Endothelial cell of umbilical vein (primary cell): Measurements from ENCODE around the gene TRPM1. TPM values are rescaled to one million over a fixed set of nuclear protein-coding genes. Genes with fewer than 3 reads are reported as not detected.

Experiments used
- BruUV-seq: library from RNA; stranded (reverse); fragments of 400-500 nt; replicated peaks from 2 replicates; lab custom pipeline; 2021; lab: Mats Ljungman, UMichigan
- CTCF ChIA-PET: fragments of 300-600, 350-600 bp; sonication (Branson Sonifier 250); formaldehyde crosslinking; loops from one replicate; lab custom pipeline; 2021; ENCODE audit warnings: antibody characterized with exemption, inconsistent platforms; lab: Charles Lee
- POLR2A ChIA-PET: fragments of 300-600, 350-600 bp; sonication (Branson Sonifier 250); formaldehyde crosslinking; loops from one replicate; lab custom pipeline; 2021; ENCODE audit warnings: antibody characterized with exemption, inconsistent platforms; lab: Charles Lee
- DNase-seq: peaks from one replicate; pipeline ENCODE4 v3.0.0-alpha.2; 2011; ENCODE audit warnings: low read depth, low spot score
- FAIRE-seq: peaks from 2 replicates; lab custom pipeline; 2011; peaks lifted over from hg19 to GRCh38; lab: Jason Lieb, UNC
- H2AFZ ChIP-seq: 2 replicates; pipeline ENCODE4 v1.6.0; 2012; ENCODE audit warnings: low read depth, low read length, control low read depth, inconsistent platforms
- H3K27ac ChIP-seq: 2 replicates; pipeline ENCODE4 v1.5.1; 2011; ENCODE audit warnings: low read depth, mild to moderate bottlenecking, control low read depth, low read length, moderate library complexity; ENCODE audit not compliant: insufficient read depth
- H3K27me3 ChIP-seq, 2 experiments: 2 replicates each; pipeline versions ENCODE4 v1.6.0 to v1.6.1; 2011; ENCODE audit warnings: low read length in 2 of 2, mixed read lengths in 1 of 2; ENCODE audit not compliant: control insufficient read depth in 2 of 2, insufficient read depth in 2 of 2
- H3K36me3 ChIP-seq, 2 experiments: 2 replicates in 1 of 2; 3 replicates in 1 of 2; pipeline ENCODE4 v1.5.1; 2011; ENCODE audit warnings: low read length in 2 of 2, mild to moderate bottlenecking in 1 of 2, moderate library complexity in 1 of 2; ENCODE audit not compliant: control insufficient read depth in 2 of 2, insufficient read depth in 2 of 2; ENCODE audit errors: extremely low read depth in 1 of 2
- H3K4me1 ChIP-seq: 3 replicates; pipeline ENCODE4 v1.5.1; 2011; ENCODE audit warnings: mild to moderate bottlenecking, low read length; ENCODE audit not compliant: control insufficient read depth, insufficient read depth; ENCODE audit errors: extremely low read depth
- H3K4me2 ChIP-seq: 2 replicates; pipeline ENCODE4 v1.6.1; 2011; ENCODE audit warnings: low read length, control low read depth, mixed read lengths; ENCODE audit not compliant: insufficient read depth
- H3K4me3 ChIP-seq, 3 experiments: fragments of 200-600 bp in 1 of 3; sonication (generic), shearing (Covaris generic) in 1 of 3; replicated peaks in 1 of 3; 2 replicates each; pipeline ENCODE4 v1.5.1; 2011 to 2016; ENCODE audit warnings: control low read depth in 3 of 3, low read length in 3 of 3, mild to moderate bottlenecking in 2 of 3, inconsistent platforms in 1 of 3, low read depth in 1 of 3, moderate library complexity in 1 of 3; ENCODE audit not compliant: insufficient read depth in 1 of 3
- H3K79me2 ChIP-seq: 2 replicates; pipeline ENCODE4 v1.6.0; 2012; ENCODE audit warnings: low read length, inconsistent platforms; ENCODE audit not compliant: control insufficient read depth, insufficient read depth
- H3K9ac ChIP-seq: replicated peaks from 2 replicates; pipeline ENCODE3; 2011; ENCODE audit warnings: low read length, control low read depth; ENCODE audit not compliant: insufficient read depth; ENCODE audit errors: extremely low read depth
- H3K9me1 ChIP-seq: replicated peaks from 3 replicates; pipeline ENCODE4 v1.6.0; 2011; ENCODE audit warnings: mild to moderate bottlenecking, low read length; ENCODE audit not compliant: control insufficient read depth, insufficient read depth; ENCODE audit errors: extremely low read depth
- H3K9me3 ChIP-seq: replicated peaks from 2 replicates; pipeline ENCODE4 v1.5.1; 2012; ENCODE audit warnings: low read length, inconsistent platforms; ENCODE audit not compliant: control insufficient read depth, insufficient read depth
- H4K20me1 ChIP-seq: replicated peaks from 2 replicates; pipeline ENCODE3; 2011; ENCODE audit warnings: mild to moderate bottlenecking, low read length; ENCODE audit not compliant: control insufficient read depth, insufficient read depth; ENCODE audit errors: extremely low read depth
- CTCF ChIP-seq, 2 donors: IDR thresholded peaks; 1 replicate in 1 of 2; 2 replicates in 1 of 2; pipeline ENCODE4 v1.5.1; 2011; ENCODE audit warnings: low read length in 2 of 2, mild to moderate bottlenecking in 2 of 2, moderate library complexity in 2 of 2, control low read depth in 1 of 2, inconsistent platforms in 1 of 2, low read depth in 1 of 2; ENCODE audit not compliant: insufficient read depth in 1 of 2; ENCODE audit errors: extremely low read depth in 1 of 2
- EZH2 ChIP-seq: IDR thresholded peaks from 2 replicates; pipeline ENCODE4 v1.6.1; 2012; ENCODE audit warnings: borderline replicate concordance, low read depth, mild to moderate bottlenecking, moderate library complexity, low read length, inconsistent platforms; ENCODE audit not compliant: severe bottlenecking
- FOS ChIP-seq: IDR thresholded peaks from 2 replicates; pipeline ENCODE4 v1.6.1; 2011; ENCODE audit warnings: mild to moderate bottlenecking, low read length, moderate library complexity, borderline replicate concordance; ENCODE audit not compliant: insufficient read depth
- GATA2 ChIP-seq: IDR thresholded peaks from 2 replicates; pipeline ENCODE4 v1.7.0; 2011; ENCODE audit warnings: low read depth, mild to moderate bottlenecking, moderate library complexity, mixed read lengths, low read length; ENCODE audit not compliant: insufficient read length, insufficient read depth
- JUN ChIP-seq: IDR thresholded peaks from 2 replicates; pipeline ENCODE4 v1.6.1; 2011; ENCODE audit warnings: borderline replicate concordance, low read depth; ENCODE audit not compliant: insufficient read length, insufficient read depth
- MAX ChIP-seq: IDR thresholded peaks from 2 replicates; pipeline ENCODE4 v1.6.1; 2011; ENCODE audit not compliant: insufficient read depth, insufficient read length
- MYC ChIP-seq: IDR thresholded peaks from one replicate; pipeline ENCODE4 v1.6.1; 2011; ENCODE audit warnings: mild to moderate bottlenecking, low read depth, low read length
- POLR2A ChIP-seq: IDR thresholded peaks from 2 replicates; pipeline ENCODE4 v1.6.1; 2012; ENCODE audit warnings: low read depth, mild to moderate bottlenecking, control low read depth, low read length
- POLR2AphosphoS5 ChIP-seq: IDR thresholded peaks from 2 replicates; pipeline ENCODE4 v1.6.1; 2012; ENCODE audit warnings: low read depth, mild to moderate bottlenecking, control low read depth, low read length, moderate library complexity; ENCODE audit not compliant: insufficient read depth
- dilution Hi-C: fragments of 300-500 bp; cut with MboI; formaldehyde crosslinking; loops from one replicate; pipeline ENCODE4 v1.15.0; 2019; ENCODE audit warnings: low sequenced_read_pairs; ENCODE audit not compliant: extremely low pct_ligation_motif_present
- intact Hi-C: fragments of 100-400 bp; cut with micrococcal nuclease; formaldehyde crosslinking; loops from one replicate; pipeline ENCODE4 v1.10.0; 2022
- polyA plus RNA-seq, 4 experiments: library from polyadenylated mRNA; depleted of rRNA in 3 of 4; stranded (reverse) in 3 of 4; unstranded in 1 of 4; fragments of >200 nt; gene quantifications; 2 replicates each; pipeline versions ENCODE4 v1.2.1 to v1.2.3, GENCODE V29; 2011 to 2012; ENCODE audit warnings: missing spikeins in 1 of 4
- total RNA-seq: library from RNA; stranded (reverse); gene quantifications from 2 replicates; pipeline ENCODE4 v1.2.3, GENCODE V29; 2021

TRPM1 gene
- total and polyA plus RNA-seq, 2 donors (not counting 3 experiments of a cell fraction or from before 2014, with no cell fraction given), result 0.19 TPM; not detected in 1

GRCh38 chr15:31060429-31061140, 40.9 kb downstream of the TRPM1 start:
- Histone ChIP-seq H3K4me2 (no peak overlapping the region), H4K20me1 (no peaks in the 10 kb centered on the region), H3K9me3 (no peaks in the 10 kb centered on the region), H3K27me3 (peaks cover 5 to 6% of the 10 kb centered on the region in 2 experiments), H3K36me3 (no peaks in the 10 kb centered on the region), H3K27ac (no peak overlapping the region), H2AFZ (no peak overlapping the region), H3K9me1 (no peaks in the 10 kb centered on the region), H3K4me3 (no peak overlapping the region), H3K9ac (no peak overlapping the region), H3K4me1 (peaks cover 9% of the 10 kb centered on the region), H3K79me2 (no peaks in the 10 kb centered on the region)
- ChIA-PET CTCF (interaction anchor here (0.8 kb wide), 1 partner anchor 9 kb away, joined by 3 read pairs; no protein-coding TSS in a partner anchor), POLR2A (no interaction called here)
- FAIRE-seq, result no peak
- no peak for DNase-seq
- no peak for TF ChIP-seq JUN
- TF ChIP-seq POLR2A, result no peak
- no peak for TF ChIP-seq POLR2AphosphoS5
- intact Hi-C loops (no loop called here), dilution Hi-C loops (no loop called here)
- no TSS peak for BruUV-seq

- no peak for TF ChIP-seq EZH2
- no peak for TF ChIP-seq POLR2AphosphoS5
- TF ChIP-seq MYC, result no peak
- TF ChIP-seq MAX, result no peak
- TF ChIP-seq JUN, result no peak
- TF ChIP-seq CTCF (IDR thresholded peaks at IDR 0.05; ENCODE audit: extremely low read depth in 1 of 2, insufficient read depth in 1 of 2, low read depth in 1 of 2, low read length in 2 of 2), result no peak
- no peak for TF ChIP-seq FOS
- no peak for TF ChIP-seq GATA2
- no peak for TF ChIP-seq POLR2A
- no peaks in the 10 kb centered on the region for H4K20me1 ChIP-seq
- no peaks in the 10 kb centered on the region for H3K79me2 ChIP-seq
- DNase-seq, result no peak
- no peaks in the 10 kb centered on the region for H3K36me3 ChIP-seq
- intact Hi-C loops (no loop called here), dilution Hi-C loops (no loop called here)
- no peaks in the 10 kb centered on the region for H3K9me1 ChIP-seq
- CTCF ChIA-PET, result no interaction called here
- no peaks in the 10 kb centered on the region for H3K9me3 ChIP-seq
- H3K4me1 ChIP-seq, result peaks cover 9% of the 10 kb centered on the region
- FAIRE-seq, result no peak
- H3K4me3 ChIP-seq, result no peak overlapping the region
- no peak overlapping the region for H2AFZ ChIP-seq
- H3K27ac ChIP-seq, result no peak overlapping the region
- POLR2A ChIA-PET, result no interaction called here
- no TSS peak for BruUV-seq
- no peak overlapping the region for H3K4me2 ChIP-seq
- H3K9ac ChIP-seq, result no peak overlapping the region
- peaks cover 2 to 5% of the 10 kb centered on the region in 2 experiments for H3K27me3 ChIP-seq
These were observed 43.1 kb downstream of the TRPM1 start for GRCh38 chr15:31058236-31058962.
